Activated T-cell treated with anti-CD3 and anti-CD28 coated beads for 1 hour (primary cell): ENCODE data around the gene CEP250.
"Not testable (repeated sequence)": the region's sequence is repeated elsewhere in the genome, so short reads cannot be mapped to it uniquely, and the experiment has no call there.

Experiments used
- DNase-seq: peaks from one replicate; pipeline ENCODE4 v3.0.0-alpha.2; 2020; ENCODE audit warnings: low read depth

CEP250 gene

DNA sequence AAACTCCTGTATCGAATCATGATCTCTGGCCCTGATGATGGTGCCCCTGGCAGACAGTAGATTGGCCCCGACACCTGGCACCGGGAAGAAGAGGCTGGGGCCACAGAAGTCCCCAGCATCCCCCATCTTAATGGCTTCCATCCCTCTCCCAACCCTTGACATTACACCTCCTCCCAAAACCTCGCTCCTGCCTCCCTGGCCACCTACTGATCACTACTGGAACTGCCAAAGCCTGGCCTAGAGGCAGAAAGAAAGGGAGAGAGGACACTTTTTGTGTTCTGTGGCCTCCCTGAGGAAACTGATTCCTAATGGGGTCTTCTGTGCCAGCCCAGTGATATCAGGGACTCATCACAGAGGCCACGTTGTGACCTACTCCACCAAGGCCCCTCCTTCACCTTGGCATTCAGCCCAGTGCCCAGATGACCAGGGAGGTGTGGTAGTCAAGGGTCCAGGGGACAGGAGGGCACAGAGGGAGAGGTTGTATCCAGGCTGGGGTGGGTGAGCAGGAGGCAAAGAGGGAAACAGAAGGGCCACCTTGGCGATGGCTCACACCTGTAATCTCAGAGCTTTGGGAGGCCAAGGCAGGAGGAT is 68.0 kb downstream of the CEP250 start:
- no peak for DNase-seq

- DNase-seq = no peak
Measured at GRCh38 chr20:35525639-35526038, 70.2 kb downstream of the CEP250 start.

DNA sequence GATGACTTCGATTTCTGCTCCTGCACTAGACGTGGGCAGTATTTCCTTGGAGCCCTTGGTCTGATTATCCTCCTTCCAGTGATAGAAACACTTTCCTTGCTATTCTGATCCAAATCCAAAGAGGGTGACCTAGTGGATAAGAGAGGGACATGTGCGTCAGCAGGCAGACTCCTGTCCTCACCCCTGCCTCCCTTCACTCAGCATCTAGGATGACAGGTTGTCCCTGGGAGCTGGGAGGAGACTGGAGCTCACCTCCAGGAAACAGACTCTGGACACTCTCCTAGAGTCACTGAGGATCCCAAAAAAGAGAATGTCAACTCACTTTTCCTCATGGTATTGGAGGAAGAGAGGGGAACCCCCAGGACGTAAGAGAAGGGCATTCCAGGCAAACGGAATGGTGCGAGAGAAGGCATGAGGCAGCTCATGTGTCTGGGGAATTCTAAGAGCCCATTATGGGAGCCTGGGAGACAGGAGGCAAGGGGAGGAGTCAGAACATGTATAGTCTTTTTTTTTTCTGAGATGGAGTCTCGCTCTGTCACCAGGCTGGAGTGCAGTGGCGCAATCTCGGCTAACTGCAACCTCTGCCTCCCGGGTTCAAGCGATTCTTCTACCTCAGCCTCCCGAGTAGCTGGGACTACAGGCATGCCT is 71.8 kb downstream of the CEP250 start:
- no peak for DNase-seq

DNA sequence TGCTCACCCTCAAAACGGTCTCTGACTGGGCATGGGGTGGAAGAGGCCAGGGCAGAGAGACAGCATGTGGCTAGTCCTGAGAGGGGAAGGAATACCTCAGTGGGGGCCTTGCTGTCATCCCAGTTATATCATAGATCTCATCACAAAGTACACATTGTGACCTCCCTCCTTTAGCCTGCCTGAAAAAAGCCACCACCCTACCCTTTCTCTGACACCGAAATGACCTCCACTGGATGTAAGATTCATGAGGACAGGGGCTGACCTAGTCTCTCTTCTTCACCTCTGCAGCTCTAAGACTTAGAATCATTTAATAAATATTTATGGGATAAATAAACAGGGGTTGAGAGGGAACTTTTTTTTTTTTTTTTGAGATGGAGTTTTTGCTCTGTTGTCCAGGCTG is 74.2 kb downstream of the CEP250 start, which contains the start of gene C20orf173:
Gene C20orf173 (minus strand): TSS at position 101 of the 400 bp plus-strand sequence. CDS start 279 bp downstream, outside the sequence.
- no peak for DNase-seq

DNA sequence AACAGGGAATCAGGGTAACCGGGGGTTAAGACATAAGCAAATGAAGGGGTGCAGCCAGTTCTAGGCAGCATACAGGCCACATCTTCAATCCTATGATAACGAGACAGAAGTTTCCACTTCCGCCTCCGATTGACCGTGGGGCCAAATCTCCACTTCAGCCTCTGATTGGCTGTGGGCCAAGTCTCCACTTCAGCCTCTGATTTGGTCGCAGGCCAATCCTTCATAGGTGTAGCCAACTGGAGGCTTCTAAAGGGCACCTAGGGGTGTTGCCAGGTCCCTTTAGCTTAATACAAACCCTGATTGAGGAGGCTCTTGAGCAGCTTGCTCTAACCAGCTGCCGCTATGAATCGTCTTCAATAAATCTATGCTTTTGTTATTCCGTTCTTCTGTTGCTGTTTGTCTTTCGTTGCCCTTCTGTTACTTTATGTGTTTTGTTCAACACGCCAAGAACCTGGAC is 84.4 kb downstream of the CEP250 start:
- no peak for DNase-seq

GRCh38 chr20:35541118-35541782 is 85.9 kb downstream of the CEP250 start:
- DNase-seq = no peak

DNA sequence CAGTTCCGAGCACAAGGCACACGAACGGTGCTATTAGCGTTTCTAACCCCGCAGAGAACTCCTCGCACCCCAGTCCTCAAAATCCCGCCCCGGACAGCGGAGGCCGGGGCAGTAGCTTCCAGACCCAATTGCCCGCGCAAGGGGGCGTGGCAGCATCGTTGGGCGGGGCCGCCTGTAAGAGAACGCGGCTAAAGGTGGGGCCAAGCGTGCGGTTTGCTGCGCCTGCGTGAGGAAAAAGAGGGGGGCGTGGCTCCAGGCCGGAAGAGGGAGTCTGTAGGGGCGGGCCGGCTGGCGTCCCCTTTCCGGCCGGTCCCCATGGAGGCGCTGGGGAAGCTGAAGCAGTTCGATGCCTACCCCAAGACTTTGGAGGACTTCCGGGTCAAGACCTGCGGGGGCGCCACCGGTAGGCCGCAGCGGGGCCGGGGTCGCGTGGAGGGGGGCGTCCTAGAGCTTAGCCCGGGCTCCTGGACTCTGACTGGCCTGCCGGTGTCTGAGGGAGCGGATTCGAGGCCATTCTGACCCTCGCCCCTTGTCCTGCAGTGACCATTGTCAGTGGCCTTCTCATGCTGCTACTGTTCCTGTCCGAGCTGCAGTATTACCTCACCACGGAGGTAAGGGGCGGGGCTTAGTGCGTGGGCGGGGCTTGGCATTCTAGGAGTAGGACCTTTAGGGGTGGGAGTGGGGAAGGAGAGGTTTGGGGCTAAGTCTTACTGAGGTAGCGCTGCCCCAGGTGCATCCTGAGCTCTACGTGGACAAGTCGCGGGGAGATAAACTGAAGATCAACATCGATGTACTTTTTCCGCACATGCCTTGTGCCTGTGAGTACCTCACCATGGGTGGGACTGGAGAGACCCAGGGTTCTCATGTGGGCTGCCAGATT is 86.6 kb downstream of the CEP250 start, which contains the start of gene ERGIC3:
Gene ERGIC3 (plus strand): TSS at position 296 of the 880 bp plus-strand sequence. CDS start 20 bp downstream, at position 316.
- DNase-seq = peak; percentile 96

DNA sequence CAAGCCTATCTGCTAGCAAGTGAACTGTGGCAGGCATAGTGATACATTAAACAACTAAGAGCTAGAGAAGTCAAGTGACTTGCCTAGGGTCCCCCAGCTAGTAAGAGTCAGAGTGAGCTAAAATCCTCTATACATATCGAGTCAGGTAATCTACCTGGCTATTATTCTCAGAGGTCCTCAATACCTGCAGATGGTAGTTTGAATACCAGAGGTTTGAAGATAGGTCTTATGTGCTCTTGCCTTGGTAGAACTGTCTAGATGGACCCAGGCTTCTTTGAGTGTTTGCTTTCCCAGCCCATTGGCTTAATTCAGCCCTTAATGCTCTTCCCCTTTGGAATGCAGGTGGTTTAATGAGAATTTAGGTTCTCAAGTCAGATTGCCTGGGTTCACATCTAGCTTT is 87.6 kb downstream of the CEP250 start:
- no peak for DNase-seq

DNA sequence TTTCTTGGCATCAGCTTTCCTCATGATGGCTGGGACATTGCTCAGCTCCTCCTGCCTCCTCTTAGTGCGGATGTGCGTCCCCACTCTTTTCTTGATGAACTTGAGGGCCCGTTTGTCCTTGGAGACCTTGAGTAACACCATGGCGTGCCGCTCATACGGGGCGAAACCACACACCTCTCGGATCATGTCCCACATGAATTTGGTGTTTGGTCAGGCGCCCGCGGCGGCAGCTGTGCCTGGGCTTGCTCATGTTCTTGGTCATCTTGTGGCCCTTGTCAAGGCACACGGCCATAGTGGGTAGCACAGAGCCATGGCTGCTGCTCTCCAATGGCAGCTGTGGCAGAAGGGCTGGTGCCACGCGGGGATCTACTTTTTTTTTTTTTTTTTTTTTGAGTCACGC is 89.0 kb downstream of the CEP250 start:
- DNase-seq = no peak

GRCh38 chr20:35544941-35545340 is 89.5 kb downstream of the CEP250 start:
- DNase-seq = not testable (repeated sequence)

DNA sequence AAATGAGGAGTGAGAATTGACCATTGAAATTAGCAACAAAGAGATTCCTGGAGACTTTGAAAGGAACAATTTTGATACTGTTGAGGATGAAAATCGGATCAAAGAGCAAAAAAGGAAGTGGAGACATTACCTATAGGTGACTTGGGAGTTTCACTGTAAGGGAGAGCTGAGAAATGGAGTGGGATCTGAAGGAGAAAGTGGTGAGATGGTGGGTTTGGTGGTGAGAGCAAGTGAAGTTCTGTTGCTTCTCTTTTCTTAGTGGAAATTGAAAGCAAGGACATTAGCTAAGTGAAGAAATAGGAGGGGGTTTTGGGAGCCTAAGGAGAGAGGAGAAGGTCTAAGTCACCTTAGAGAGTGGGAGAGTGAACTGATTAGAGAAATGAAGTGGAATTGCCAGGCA is 90.7 kb downstream of the CEP250 start:
- no peak for DNase-seq

DNA sequence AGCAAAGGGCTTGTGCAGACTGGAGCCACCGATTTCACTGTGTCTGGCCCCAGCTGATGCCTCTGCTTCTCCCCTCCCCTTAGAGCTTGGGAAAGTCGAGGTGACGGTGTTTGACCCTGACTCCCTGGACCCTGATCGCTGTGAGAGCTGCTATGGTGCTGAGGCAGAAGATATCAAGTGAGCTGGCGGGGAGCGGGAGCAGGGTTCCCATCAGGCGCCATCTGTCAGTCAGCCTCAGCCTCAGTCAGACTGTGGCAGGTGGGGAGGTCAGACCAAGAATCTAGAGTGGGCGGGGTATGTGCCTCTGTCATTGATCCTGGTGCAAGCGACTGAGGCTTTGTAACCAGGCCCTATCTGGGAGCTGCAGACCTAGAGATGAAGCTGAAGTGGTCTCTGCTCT is 91.9 kb downstream of the CEP250 start:
- DNase-seq = no peak

- no peak for DNase-seq
Measured at GRCh38 chr20:35551503-35551902, 96.1 kb downstream of the CEP250 start.

- no peak for DNase-seq
Measured at GRCh38 chr20:35552914-35553313, 97.5 kb downstream of the CEP250 start.

- DNase-seq = not testable (repeated sequence)
Measured at GRCh38 chr20:35555461-35555860, 100.1 kb downstream of the CEP250 start.

DNA sequence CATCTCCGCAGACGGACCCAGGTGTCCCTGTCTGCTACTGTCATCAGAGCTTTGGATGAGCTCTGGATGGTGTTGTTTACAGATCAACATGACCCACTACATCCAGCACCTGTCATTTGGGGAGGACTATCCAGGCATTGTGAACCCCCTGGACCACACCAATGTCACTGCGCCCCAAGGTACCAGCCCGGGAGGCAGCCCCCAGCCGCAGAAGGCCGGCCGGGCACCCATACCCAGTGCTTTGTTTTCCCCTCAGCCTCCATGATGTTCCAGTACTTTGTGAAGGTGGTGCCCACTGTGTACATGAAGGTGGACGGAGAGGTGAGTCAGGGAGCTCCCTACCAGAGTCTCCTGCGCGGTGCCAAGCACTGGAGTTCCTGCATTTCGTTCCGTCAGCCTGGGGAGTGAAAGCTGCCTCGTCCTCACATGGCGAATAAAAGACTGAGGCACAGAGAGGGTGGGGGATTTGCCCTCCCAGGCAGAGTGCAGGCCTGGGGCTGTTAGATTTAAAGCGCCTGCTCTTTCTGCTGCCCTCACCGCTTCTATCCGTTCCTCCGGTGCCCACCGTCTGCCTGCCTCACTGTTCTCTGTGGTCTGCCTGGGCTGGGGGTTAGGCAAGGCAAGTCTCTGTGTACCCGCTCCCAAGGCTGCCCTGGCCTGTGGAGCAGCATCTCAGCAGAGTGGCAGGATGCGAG is 100.7 kb downstream of the CEP250 start:
- DNase-seq = no peak

DNA sequence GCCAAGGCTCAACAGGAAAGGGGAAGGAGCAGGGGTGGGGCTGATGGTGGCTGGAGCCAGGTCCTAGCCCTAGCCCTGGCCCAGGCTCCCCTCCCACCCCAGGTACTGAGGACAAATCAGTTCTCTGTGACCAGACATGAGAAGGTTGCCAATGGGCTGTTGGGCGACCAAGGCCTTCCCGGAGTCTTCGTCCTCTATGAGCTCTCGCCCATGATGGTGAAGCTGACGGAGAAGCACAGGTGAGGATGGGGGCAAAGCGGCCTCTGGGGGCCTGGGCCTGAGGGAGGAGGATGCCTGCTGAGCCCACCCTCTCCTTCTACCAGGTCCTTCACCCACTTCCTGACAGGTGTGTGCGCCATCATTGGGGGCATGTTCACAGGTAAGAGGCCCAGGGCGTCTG is 101.5 kb downstream of the CEP250 start:
- no peak for DNase-seq

DNA sequence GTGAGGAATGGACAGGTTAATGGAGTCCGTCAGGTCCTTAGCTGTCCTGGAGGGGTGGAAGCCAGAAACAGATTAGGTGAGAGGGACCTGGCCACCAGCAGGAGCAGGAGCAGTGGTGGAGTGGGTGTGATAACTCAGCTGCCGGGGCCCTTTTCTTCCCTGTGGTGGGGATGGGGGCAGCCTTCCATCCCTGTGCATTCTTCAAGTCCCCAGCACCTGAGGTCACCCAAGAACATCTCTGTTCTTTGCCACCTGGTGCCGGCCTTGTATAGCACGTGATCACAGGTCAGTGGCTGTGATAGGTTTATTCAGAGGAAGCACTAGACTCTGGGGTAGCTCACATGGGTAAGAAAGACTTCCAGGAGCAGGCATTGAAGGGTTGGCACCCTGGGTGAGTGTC is 103.1 kb downstream of the CEP250 start:
- no peak for DNase-seq

GRCh38 chr20:35559042-35559693 is 103.8 kb downstream of the CEP250 start:
- DNase-seq = no peak

DNA sequence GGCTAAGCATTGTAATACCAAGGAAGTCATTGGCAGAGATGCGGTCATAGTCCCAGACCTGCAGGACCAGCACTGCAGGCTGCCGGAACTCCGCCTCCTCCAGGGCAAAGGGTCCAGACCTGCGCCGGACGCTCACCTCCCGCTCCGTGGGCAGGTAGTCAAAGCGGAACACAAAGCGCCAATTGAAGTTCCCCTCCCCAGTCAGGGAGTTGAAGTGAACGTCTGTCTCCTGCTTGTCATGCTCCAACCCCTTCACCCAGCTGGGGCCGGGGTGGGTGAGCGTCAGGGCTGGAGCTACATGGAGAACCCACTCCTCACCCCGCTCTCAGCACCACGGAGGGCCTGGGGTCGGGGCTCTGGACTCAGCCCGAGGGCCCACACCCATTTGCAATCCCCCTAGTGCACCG is 104.7 kb downstream of the CEP250 start:
- no peak for DNase-seq

DNA sequence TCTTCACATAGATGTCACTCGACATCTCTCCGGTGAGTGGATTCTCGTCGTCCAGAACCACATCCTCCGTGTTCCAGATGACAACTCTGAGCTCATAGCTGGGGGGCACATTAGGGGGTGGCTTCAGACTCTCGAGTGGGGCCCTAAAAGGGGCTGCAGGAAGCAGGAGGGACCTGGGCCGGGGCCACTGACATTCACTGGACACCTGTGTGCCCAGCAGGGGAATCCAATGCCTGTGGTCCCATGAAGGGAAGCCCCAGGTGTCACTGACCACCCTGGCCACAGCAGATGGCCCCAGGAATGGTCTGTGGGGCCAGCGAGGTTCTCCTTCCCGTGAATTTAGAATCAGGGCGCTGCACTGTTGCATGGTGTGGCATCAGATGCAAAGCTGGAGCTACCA is 105.1 kb downstream of the CEP250 start:
- no peak for DNase-seq
